Gastroesophageal sphincter (tissue), 3 donors: ENCODE data around the gene KPNA3.
A peak's percentile ranks its signal among the peaks of the same experiment; 100 is the strongest.

Source experiments
- EP300 ChIP-seq: sonication (generic); formaldehyde crosslinking; IDR thresholded peaks from one replicate; pipeline ENCODE4 v1.6.1; 2017; ENCODE audit warnings: antibody characterized with exemption, mild to moderate bottlenecking
- POLR2A ChIP-seq, 2 donors: fragments of 450-650 bp; IDR thresholded peaks; one replicate each; pipeline ENCODE4 v1.6.1; 2017; ENCODE audit warnings: antibody characterized with exemption in 2 of 2, mild to moderate bottlenecking in 2 of 2, moderate library complexity in 1 of 2
- POLR2AphosphoS5 ChIP-seq: sonication (generic); formaldehyde crosslinking; IDR thresholded peaks from one replicate; pipeline ENCODE4 v1.6.1; 2017; ENCODE audit warnings: antibody characterized with exemption
- TF ChIP-seq, protein P1 (sequence below), 4 experiments: fragments of 200-600 bp in 2 of 4; fragments of 450-650 bp in 2 of 4; sonication (generic) in 1 of 4; IDR thresholded peaks; one replicate each; pipeline ENCODE4 v1.5.1; 2017 to 2019; ENCODE audit warnings: antibody characterized with exemption in 4 of 4, mild to moderate bottlenecking in 2 of 4, moderate library complexity in 2 of 4

DNA sequence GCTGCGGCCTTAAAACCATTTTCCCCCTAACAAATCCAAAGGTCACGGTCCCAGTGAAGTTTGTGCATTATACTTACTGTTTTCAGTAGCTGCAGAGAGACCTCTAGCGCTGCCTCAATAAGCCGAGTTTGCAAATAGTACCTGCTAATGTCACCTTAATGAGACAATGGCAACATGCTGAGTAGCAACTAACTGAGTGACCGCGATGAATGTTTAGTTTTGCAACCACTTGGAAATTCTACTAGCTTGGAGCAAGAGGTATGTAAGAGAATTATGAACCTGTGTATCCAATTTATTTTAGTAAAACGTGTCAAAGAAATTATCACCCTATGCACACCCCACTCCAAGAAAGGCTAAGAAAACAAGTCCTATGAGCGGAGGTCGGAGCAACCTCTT is 1.2 kb downstream of the KPNA3 start:
- TF ChIP-seq POLR2A (IDR thresholded peaks at IDR 0.05): no peak
- TF ChIP-seq, protein P1, sequence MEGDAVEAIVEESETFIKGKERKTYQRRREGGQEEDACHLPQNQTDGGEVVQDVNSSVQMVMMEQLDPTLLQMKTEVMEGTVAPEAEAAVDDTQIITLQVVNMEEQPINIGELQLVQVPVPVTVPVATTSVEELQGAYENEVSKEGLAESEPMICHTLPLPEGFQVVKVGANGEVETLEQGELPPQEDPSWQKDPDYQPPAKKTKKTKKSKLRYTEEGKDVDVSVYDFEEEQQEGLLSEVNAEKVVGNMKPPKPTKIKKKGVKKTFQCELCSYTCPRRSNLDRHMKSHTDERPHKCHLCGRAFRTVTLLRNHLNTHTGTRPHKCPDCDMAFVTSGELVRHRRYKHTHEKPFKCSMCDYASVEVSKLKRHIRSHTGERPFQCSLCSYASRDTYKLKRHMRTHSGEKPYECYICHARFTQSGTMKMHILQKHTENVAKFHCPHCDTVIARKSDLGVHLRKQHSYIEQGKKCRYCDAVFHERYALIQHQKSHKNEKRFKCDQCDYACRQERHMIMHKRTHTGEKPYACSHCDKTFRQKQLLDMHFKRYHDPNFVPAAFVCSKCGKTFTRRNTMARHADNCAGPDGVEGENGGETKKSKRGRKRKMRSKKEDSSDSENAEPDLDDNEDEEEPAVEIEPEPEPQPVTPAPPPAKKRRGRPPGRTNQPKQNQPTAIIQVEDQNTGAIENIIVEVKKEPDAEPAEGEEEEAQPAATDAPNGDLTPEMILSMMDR (IDR thresholded peaks at IDR 0.05): peak in 1 of 4 experiments; percentile 14
- no peak for TF ChIP-seq POLR2AphosphoS5
- no peak for TF ChIP-seq EP300
